ENCODE measurements around the gene FLRT2.

GRCh38 chr14:85520581-85520980 is 9.4 kb upstream of the FLRT2 start:
- TF ChIP-seq, protein P1, sequence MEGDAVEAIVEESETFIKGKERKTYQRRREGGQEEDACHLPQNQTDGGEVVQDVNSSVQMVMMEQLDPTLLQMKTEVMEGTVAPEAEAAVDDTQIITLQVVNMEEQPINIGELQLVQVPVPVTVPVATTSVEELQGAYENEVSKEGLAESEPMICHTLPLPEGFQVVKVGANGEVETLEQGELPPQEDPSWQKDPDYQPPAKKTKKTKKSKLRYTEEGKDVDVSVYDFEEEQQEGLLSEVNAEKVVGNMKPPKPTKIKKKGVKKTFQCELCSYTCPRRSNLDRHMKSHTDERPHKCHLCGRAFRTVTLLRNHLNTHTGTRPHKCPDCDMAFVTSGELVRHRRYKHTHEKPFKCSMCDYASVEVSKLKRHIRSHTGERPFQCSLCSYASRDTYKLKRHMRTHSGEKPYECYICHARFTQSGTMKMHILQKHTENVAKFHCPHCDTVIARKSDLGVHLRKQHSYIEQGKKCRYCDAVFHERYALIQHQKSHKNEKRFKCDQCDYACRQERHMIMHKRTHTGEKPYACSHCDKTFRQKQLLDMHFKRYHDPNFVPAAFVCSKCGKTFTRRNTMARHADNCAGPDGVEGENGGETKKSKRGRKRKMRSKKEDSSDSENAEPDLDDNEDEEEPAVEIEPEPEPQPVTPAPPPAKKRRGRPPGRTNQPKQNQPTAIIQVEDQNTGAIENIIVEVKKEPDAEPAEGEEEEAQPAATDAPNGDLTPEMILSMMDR (IDR thresholded peaks at IDR 0.05; ENCODE audit: low read depth, low read length, poor library complexity, severe bottlenecking), result no peak
- TF ChIP-seq EZH2phosphoT487 (IDR thresholded peaks at IDR 0.05; ENCODE audit: borderline replicate concordance, low read length), result no peak

All from DOHH2 (cell line).